Skeletal muscle satellite cell (primary cell): ENCODE measurements around the gene HSD11B2.
A peak's percentile ranks its signal among the peaks of the same experiment; 100 is the strongest.

Experiments
- H3K27me3 ChIP-seq: 2 replicates; pipeline ENCODE4 v1.7.0; 2013; ENCODE audit warnings: low read length; ENCODE audit not compliant: control insufficient read depth, insufficient read depth
- H3K36me3 ChIP-seq: 2 replicates; pipeline ENCODE4 v1.7.0; 2013; ENCODE audit warnings: mild to moderate bottlenecking, control low read depth, low read length; ENCODE audit not compliant: insufficient read depth
- H3K4me1 ChIP-seq: 2 replicates; pipeline ENCODE4 v1.7.0; 2013; ENCODE audit warnings: low read length; ENCODE audit not compliant: control insufficient read depth, insufficient read depth
- H3K4me2 ChIP-seq: 2 replicates; pipeline ENCODE4 v1.7.0; 2013; ENCODE audit warnings: mild to moderate bottlenecking, low read length
- H3K4me3 ChIP-seq: 2 replicates; pipeline ENCODE4 v1.7.0; 2013; ENCODE audit warnings: low read length
- H3K9ac ChIP-seq: 2 replicates; pipeline ENCODE4 v1.7.0; 2013; ENCODE audit warnings: mild to moderate bottlenecking, low read depth, low read length, moderate library complexity
- H3K9me3 ChIP-seq: replicated peaks from 2 replicates; pipeline ENCODE4 v1.7.0; 2013; ENCODE audit warnings: mild to moderate bottlenecking, control low read depth, low read length

Gene HSD11B2

GRCh38 chr16:67392301-67393059 lies 38.4 kb upstream of the HSD11B2 start:
- peak overlapping the region; percentile 68 for H3K4me3 ChIP-seq
- H3K9ac ChIP-seq, result peak overlapping the region; percentile 72
- peaks cover 35% of the 10 kb centered on the region for H3K4me1 ChIP-seq
- no peaks in the 10 kb centered on the region for H3K9me3 ChIP-seq
- no peaks in the 10 kb centered on the region for H3K36me3 ChIP-seq
- H3K27me3 ChIP-seq, result peaks cover 19% of the 10 kb centered on the region
- peak overlapping the region; percentile 87 for H3K4me2 ChIP-seq

- no peaks in the 10 kb centered on the region for H3K36me3 ChIP-seq
- peak within 1 kb of the TSS; percentile 72 for H3K9ac ChIP-seq
- H3K4me1 ChIP-seq, result peaks cover 37% of the 10 kb centered on the region
- H3K27me3 ChIP-seq, result peaks cover 11% of the 10 kb centered on the region
- H3K9me3 ChIP-seq, result no peaks in the 10 kb centered on the region
- peak within 1 kb of the TSS; percentile 68 for H3K4me3 ChIP-seq
- peak within 1 kb of the TSS; percentile 87 for H3K4me2 ChIP-seq
These were observed 37.7 kb upstream of the HSD11B2 start, which contains the start of gene TPPP3 for GRCh38 chr16:67393111-67393787. Gene TPPP3 (minus strand): TSS chr16:67393498. CDS start chr16:67391111, 2,387 bp downstream.

- H3K4me3 ChIP-seq, result peak overlapping the region; percentile 68
- H3K4me2 ChIP-seq, result peak overlapping the region; percentile 87
- no peaks in the 10 kb centered on the region for H3K36me3 ChIP-seq
- no peaks in the 10 kb centered on the region for H3K9me3 ChIP-seq
- peak overlapping the region; percentile 72 for H3K9ac ChIP-seq
- H3K4me1 ChIP-seq, result peaks cover 37% of the 10 kb centered on the region
- H3K27me3 ChIP-seq, result peaks cover 9% of the 10 kb centered on the region
These were observed 37.1 kb upstream of the HSD11B2 start for GRCh38 chr16:67393788-67394154.

GRCh38 chr16:67394155-67395104 lies 36.5 kb upstream of the HSD11B2 start:
- Histone ChIP-seq H3K4me3 (no peak overlapping the region), H3K4me1 (peaks cover 36% of the 10 kb centered on the region), H3K9ac (peak overlapping the region; percentile 72), H3K27me3 (peaks cover 9% of the 10 kb centered on the region), H3K9me3 (no peaks in the 10 kb centered on the region), H3K36me3 (no peaks in the 10 kb centered on the region), H3K4me2 (peak overlapping the region; percentile 87)

GRCh38 chr16:67395105-67395457 lies 35.8 kb upstream of the HSD11B2 start:
- Histone ChIP-seq H3K4me2 (no peak overlapping the region), H3K27me3 (peaks cover 9% of the 10 kb centered on the region), H3K9ac (no peak overlapping the region), H3K36me3 (no peaks in the 10 kb centered on the region), H3K9me3 (no peaks in the 10 kb centered on the region), H3K4me3 (no peak overlapping the region), H3K4me1 (peaks cover 41% of the 10 kb centered on the region)

- Histone ChIP-seq H3K36me3 (no peaks in the 10 kb centered on the region), H3K9me3 (no peaks in the 10 kb centered on the region), H3K4me3 (peak overlapping the region; percentile 14), H3K9ac (peak overlapping the region; percentile 55), H3K4me2 (peak overlapping the region; percentile 66), H3K27me3 (peaks cover 9% of the 10 kb centered on the region), H3K4me1 (peaks cover 42% of the 10 kb centered on the region)
These were observed 35.3 kb upstream of the HSD11B2 start for GRCh38 chr16:67395458-67396158.

- peaks cover 5% of the 10 kb centered on the region for H3K27me3 ChIP-seq
These were observed 34.5 kb upstream of the HSD11B2 start for GRCh38 chr16:67396159-67397035.

GRCh38 chr16:67397036-67397801 lies 33.7 kb upstream of the HSD11B2 start:
- Histone ChIP-seq H3K36me3 (no peaks in the 10 kb centered on the region), H3K9ac (peak overlapping the region; percentile 81), H3K4me1 (peaks cover 42% of the 10 kb centered on the region), H3K9me3 (no peaks in the 10 kb centered on the region), H3K4me2 (peak overlapping the region; percentile 66), H3K4me3 (no peak overlapping the region), H3K27me3 (peaks cover 3% of the 10 kb centered on the region)

More at GRCh38 chr16:67396159-67397035, 34.5 kb upstream of the HSD11B2 start:
- Histone ChIP-seq H3K4me3 (peak overlapping the region; percentile 36), H3K4me2 (peak overlapping the region; percentile 66), H3K9ac (peak overlapping the region; percentile 81), H3K4me1 (peaks cover 42% of the 10 kb centered on the region), H3K9me3 (no peaks in the 10 kb centered on the region), H3K36me3 (no peaks in the 10 kb centered on the region)

GRCh38 chr16:67397812-67398545 lies 32.9 kb upstream of the HSD11B2 start:
- Histone ChIP-seq H3K4me1 (peaks cover 38% of the 10 kb centered on the region), H3K36me3 (no peaks in the 10 kb centered on the region), H3K4me3 (no peak overlapping the region), H3K9ac (no peak overlapping the region), H3K4me2 (no peak overlapping the region), H3K9me3 (no peaks in the 10 kb centered on the region), H3K27me3 (no peaks in the 10 kb centered on the region)
